ENCODE results near the gene ST14. TPM values are rescaled to one million over a fixed set of nuclear protein-coding genes. Genes with fewer than 3 reads are reported as not detected.

The ST14 gene
- total RNA-seq, 2 donors from 2014 or later: not detected

GRCh38 chr11:130177782-130178181 is 18.2 kb downstream of the ST14 start:
- Mint-ChIP-seq H3K27ac (no peak overlapping the region), H3K36me3 (ENCODE audit: insufficient read depth in 2 of 2) (peaks cover 0 to 4% of the 10 kb centered on the region in 2 donors), H3K4me3 (no peak overlapping the region), H3K4me1 (ENCODE audit: low read depth) (no peaks in the 10 kb centered on the region), H3K9me3 (peaks cover 0 to 7% of the 10 kb centered on the region in 2 donors), H3K27me3 (ENCODE audit: low read depth) (no peaks in the 10 kb centered on the region)
- ATAC-seq (replicated peaks in 1 of 2): no peak
- no peak for DNase-seq

GRCh38 chr11:130178441-130179339 is 19.1 kb downstream of the ST14 start:
- no peak for DNase-seq
- peaks cover 3% of the 10 kb centered on the region for H3K27me3 Mint-ChIP-seq (ENCODE audit: low read depth)
- ATAC-seq (replicated peaks in 1 of 2): no peak
- no peaks in the 10 kb centered on the region for H3K4me1 Mint-ChIP-seq (ENCODE audit: low read depth)
- H3K4me3 Mint-ChIP-seq: no peak overlapping the region
- no peak overlapping the region for H3K27ac Mint-ChIP-seq
- peaks cover 0 to 7% of the 10 kb centered on the region in 2 donors for H3K9me3 Mint-ChIP-seq
- peaks cover 0 to 4% of the 10 kb centered on the region in 2 donors for H3K36me3 Mint-ChIP-seq (ENCODE audit: insufficient read depth in 2 of 2)

GRCh38 chr11:130179396-130180306 is 20.1 kb downstream of the ST14 start:
- no peak for DNase-seq
- Mint-ChIP-seq H3K36me3 (ENCODE audit: insufficient read depth in 2 of 2) (peaks cover 0 to 4% of the 10 kb centered on the region in 2 donors), H3K4me3 (no peak overlapping the region), H3K9me3 (peaks cover 0 to 5% of the 10 kb centered on the region in 2 donors), H3K4me1 (ENCODE audit: low read depth) (no peaks in the 10 kb centered on the region), H3K27me3 (ENCODE audit: low read depth) (peaks cover 8% of the 10 kb centered on the region), H3K27ac (no peak overlapping the region)
- no peak for ATAC-seq (replicated peaks in 1 of 2)

- DNase-seq (no peak), ATAC-seq (replicated peaks in 1 of 2) (no peak)
- no peak overlapping the region for H3K4me3 Mint-ChIP-seq
- H3K36me3 Mint-ChIP-seq (ENCODE audit: insufficient read depth in 2 of 2): peaks cover 0 to 2% of the 10 kb centered on the region in 2 donors
- H3K27ac Mint-ChIP-seq: no peak overlapping the region
- peaks cover 0 to 2% of the 10 kb centered on the region in 2 donors for H3K9me3 Mint-ChIP-seq
- no peaks in the 10 kb centered on the region for H3K4me1 Mint-ChIP-seq (ENCODE audit: low read depth)
- peaks cover 8% of the 10 kb centered on the region for H3K27me3 Mint-ChIP-seq (ENCODE audit: low read depth)
These were observed 20.9 kb downstream of the ST14 start for GRCh38 chr11:130180491-130180890.

GRCh38 chr11:130180896-130181294 is 21.3 kb downstream of the ST14 start:
- H3K4me1 Mint-ChIP-seq (ENCODE audit: low read depth): no peaks in the 10 kb centered on the region
- ATAC-seq (replicated peaks in 1 of 2): no peak

GRCh38 chr11:130181295-130182272 is 22.0 kb downstream of the ST14 start:
- no peaks in the 10 kb centered on the region for H3K9me3 Mint-ChIP-seq
- H3K27ac Mint-ChIP-seq: no peak overlapping the region
- DNase-seq (no peak), ATAC-seq (replicated peaks in 1 of 2) (no peak)
- H3K4me3 Mint-ChIP-seq: no peak overlapping the region
- peaks cover 8% of the 10 kb centered on the region for H3K27me3 Mint-ChIP-seq (ENCODE audit: low read depth)
- no peaks in the 10 kb centered on the region for H3K4me1 Mint-ChIP-seq (ENCODE audit: low read depth)
- H3K36me3 Mint-ChIP-seq (ENCODE audit: insufficient read depth in 2 of 2): no peaks in the 10 kb centered on the region

More at GRCh38 chr11:130180896-130181294, 21.3 kb downstream of the ST14 start:
- Mint-ChIP-seq H3K4me3 (no peak overlapping the region), H3K9me3 (peaks cover 0 to 2% of the 10 kb centered on the region in 2 donors), H3K27me3 (ENCODE audit: low read depth) (peaks cover 8% of the 10 kb centered on the region), H3K27ac (no peak overlapping the region), H3K36me3 (ENCODE audit: insufficient read depth in 2 of 2) (peaks cover 0 to 1% of the 10 kb centered on the region in 2 donors)
- no peak for DNase-seq

- Mint-ChIP-seq H3K27ac (no peak overlapping the region), H3K4me1 (ENCODE audit: low read depth) (peaks cover 6% of the 10 kb centered on the region), H3K9me3 (no peaks in the 10 kb centered on the region), H3K4me3 (no peak overlapping the region), H3K27me3 (ENCODE audit: low read depth) (peaks cover 8% of the 10 kb centered on the region), H3K36me3 (ENCODE audit: insufficient read depth in 2 of 2) (no peaks in the 10 kb centered on the region)
- DNase-seq: no peak
- ATAC-seq (replicated peaks in 1 of 2): no peak
These were observed 24.5 kb downstream of the ST14 start for GRCh38 chr11:130183878-130184610.

GRCh38 chr11:130187096-130187495 is 27.5 kb downstream of the ST14 start:
- H3K4me3 Mint-ChIP-seq: no peak overlapping the region
- DNase-seq (no peak), ATAC-seq (replicated peaks in 1 of 2) (no peak)
- no peaks in the 10 kb centered on the region for H3K36me3 Mint-ChIP-seq (ENCODE audit: insufficient read depth in 2 of 2)
- no peaks in the 10 kb centered on the region for H3K9me3 Mint-ChIP-seq
- H3K27me3 Mint-ChIP-seq (ENCODE audit: low read depth): peaks cover 8% of the 10 kb centered on the region
- H3K4me1 Mint-ChIP-seq (ENCODE audit: low read depth): peaks cover 6% of the 10 kb centered on the region
- H3K27ac Mint-ChIP-seq: no peak overlapping the region

GRCh38 chr11:130188047-130188446 is 28.5 kb downstream of the ST14 start:
- H3K27ac Mint-ChIP-seq: no peak overlapping the region
- no peaks in the 10 kb centered on the region for H3K9me3 Mint-ChIP-seq
- ATAC-seq (replicated peaks in 1 of 2) (no peak), DNase-seq (no peak)
- H3K27me3 Mint-ChIP-seq (ENCODE audit: low read depth): peaks cover 8% of the 10 kb centered on the region
- H3K4me1 Mint-ChIP-seq (ENCODE audit: low read depth): peaks cover 6% of the 10 kb centered on the region
- no peak overlapping the region for H3K4me3 Mint-ChIP-seq
- no peaks in the 10 kb centered on the region for H3K36me3 Mint-ChIP-seq (ENCODE audit: insufficient read depth in 2 of 2)

GRCh38 chr11:130188585-130189347 is 29.2 kb downstream of the ST14 start:
- no peak for ATAC-seq (replicated peaks in 1 of 2)
- H3K36me3 Mint-ChIP-seq (ENCODE audit: insufficient read depth in 2 of 2): no peaks in the 10 kb centered on the region
- DNase-seq: no peak
- H3K4me1 Mint-ChIP-seq (ENCODE audit: low read depth): peaks cover 6% of the 10 kb centered on the region
- H3K27ac Mint-ChIP-seq: no peak overlapping the region
- no peaks in the 10 kb centered on the region for H3K9me3 Mint-ChIP-seq
- H3K27me3 Mint-ChIP-seq (ENCODE audit: low read depth): peaks cover 4% of the 10 kb centered on the region
- H3K4me3 Mint-ChIP-seq: no peak overlapping the region

GRCh38 chr11:130189492-130190210 is 30.1 kb downstream of the ST14 start:
- Mint-ChIP-seq H3K36me3 (ENCODE audit: insufficient read depth in 2 of 2) (no peaks in the 10 kb centered on the region), H3K27me3 (ENCODE audit: low read depth) (no peaks in the 10 kb centered on the region), H3K9me3 (no peaks in the 10 kb centered on the region), H3K4me3 (no peak overlapping the region), H3K4me1 (ENCODE audit: low read depth) (peaks cover 6% of the 10 kb centered on the region), H3K27ac (no peak overlapping the region)
- no peak for ATAC-seq (replicated peaks in 1 of 2)
- no peak for DNase-seq
